GM12878 (cell line): ENCODE data around the gene AFF1. TPM values are rescaled to one million over a fixed set of nuclear protein-coding genes. Genes with fewer than 3 reads are reported as not detected.

Experiments
- ATAC-seq: fragments of 200-7000 bp; cut with Tn5 transposase; 3 replicates; pipeline ENCODE4 v1.9.1; 2020; ENCODE audit warnings: mild to moderate bottlenecking, moderate library complexity
- BruUV-seq: library from RNA; stranded (reverse); fragments of 400-500 nt; replicated peaks from 2 replicates; lab custom pipeline; 2021; lab: Mats Ljungman, UMichigan
- CTCF ChIA-PET: fragments of 300-600 bp; sonication (Branson Sonifier 250); formaldehyde crosslinking; extraction: SDS; loops from one replicate; lab custom pipeline; 2021; ENCODE audit warnings: inconsistent platforms; lab: Yijun Ruan, JAX
- POLR2A ChIA-PET: fragments of 350-600 bp; formaldehyde crosslinking; extraction: SDS; loops from one replicate; lab custom pipeline; 2021; ENCODE audit warnings: inconsistent platforms; lab: Charles Lee
- RAD21 ChIA-PET: fragments of 300-600 bp; sonication (Branson Sonifier 250); formaldehyde crosslinking; loops from one replicate; lab custom pipeline; 2023; ENCODE audit warnings: antibody characterized with exemption; ENCODE audit not compliant: unreplicated experiment; lab: Charles Lee
- SMC1A ChIA-PET: fragments of 300-600 bp; sonication (Branson Sonifier 250); formaldehyde crosslinking; loops from one replicate; lab custom pipeline; 2023; ENCODE audit not compliant: unreplicated experiment, uncharacterized antibody; lab: Charles Lee
- DNase-seq: peaks from one replicate; pipeline ENCODE4 v3.0.0-alpha.2; 2011; ENCODE audit warnings: low read depth, low spot score
- FAIRE-seq: peaks from 3 replicates; lab custom pipeline; 2011; peaks lifted over from hg19 to GRCh38; lab: Jason Lieb, UNC
- H2AFZ ChIP-seq: 2 replicates; pipeline ENCODE4 v1.6.0; 2011; ENCODE audit warnings: low read depth, low read length, control low read depth; ENCODE audit not compliant: control insufficient read depth
- H3K27ac ChIP-seq: 2 replicates; pipeline ENCODE4 v1.5.1; 2011; ENCODE audit warnings: control low read depth; ENCODE audit not compliant: control insufficient read depth, insufficient read depth
- H3K27me3 ChIP-seq, 2 experiments: replicated peaks in 1 of 2; 2 replicates each; pipeline versions ENCODE4 v1.6.0 to v1.6.1; 2011; ENCODE audit warnings: low read length in 1 of 2; ENCODE audit not compliant: control insufficient read depth in 2 of 2, insufficient read depth in 2 of 2
- H3K36me3 ChIP-seq, 2 experiments: 2 replicates each; pipeline ENCODE4 v1.5.1; 2011; ENCODE audit warnings: low read length in 1 of 2; ENCODE audit not compliant: control insufficient read depth in 2 of 2, insufficient read depth in 2 of 2
- H3K4me1 ChIP-seq: 2 replicates; pipeline ENCODE4 v1.6.1; 2011; ENCODE audit warnings: mild to moderate bottlenecking, low read length, moderate library complexity, mixed read lengths; ENCODE audit not compliant: control insufficient read depth, insufficient read depth
- H3K4me2 ChIP-seq: 2 replicates; pipeline ENCODE4 v1.6.0; 2011; ENCODE audit warnings: control low read depth; ENCODE audit not compliant: control insufficient read depth, insufficient read depth
- H3K4me3 ChIP-seq: fragments of 200-600 bp; sonication (generic); 2 replicates; pipeline ENCODE4 v1.5.1; 2016
- H3K79me2 ChIP-seq: 2 replicates; pipeline ENCODE4 v1.6.0; 2011; ENCODE audit warnings: low read length; ENCODE audit not compliant: control insufficient read depth, insufficient read depth
- H3K9ac ChIP-seq: 2 replicates; pipeline ENCODE4 v1.8.0; 2011; ENCODE audit warnings: low read length, control low read depth, mixed read lengths; ENCODE audit not compliant: control insufficient read depth, insufficient read depth
- H3K9me3 ChIP-seq: replicated peaks from 3 replicates; pipeline ENCODE4 v1.5.1; 2011; ENCODE audit warnings: mild to moderate bottlenecking, low read length; ENCODE audit not compliant: control insufficient read depth, insufficient read depth
- H4K20me1 ChIP-seq: 2 replicates; pipeline ENCODE4 v1.6.0; 2011; ENCODE audit not compliant: control insufficient read depth, insufficient read depth
- CBX5 ChIP-seq: sonication (generic); IDR thresholded peaks from 2 replicates; pipeline ENCODE4 v1.6.1; 2016; ENCODE audit warnings: low read depth, moderate library complexity, mild to moderate bottlenecking, inconsistent platforms
- CREM ChIP-seq: IDR thresholded peaks from 2 replicates; pipeline ENCODE4 v1.6.1; 2014; ENCODE audit warnings: antibody characterized with exemption, low read depth
- EED ChIP-seq: sonication (generic); IDR thresholded peaks from 2 replicates; pipeline ENCODE4 v1.6.1; 2016; ENCODE audit warnings: antibody characterized with exemption, low read depth
- LARP7 ChIP-seq: fragments of 450-650 bp; IDR thresholded peaks from 2 replicates; pipeline ENCODE4 v1.6.1; 2017; ENCODE audit warnings: mild to moderate bottlenecking
- MTA3 ChIP-seq: IDR thresholded peaks from 2 replicates; pipeline ENCODE4 v1.6.1; 2012; ENCODE audit warnings: low read length, inconsistent platforms, borderline replicate concordance
- TCF12 ChIP-seq: IDR thresholded peaks from 2 replicates; pipeline ENCODE4 v1.6.1; 2011; ENCODE audit warnings: low read depth, mild to moderate bottlenecking, low read length
- ZBED1 ChIP-seq: IDR thresholded peaks from 2 replicates; pipeline ENCODE4 v1.6.1; 2016; ENCODE audit warnings: borderline replicate concordance
- WGBS: methylation state at CpG from one replicate; pipeline ENCODE4 v1.1.6; 2016; ENCODE audit warnings: low lambda C conversion rate; ENCODE audit not compliant: insufficient replicate concordance, insufficient coverage; ENCODE audit errors: missing lambda C conversion rate; 5-methylcytosine and 5-hydroxymethylcytosine counted together
- in situ Hi-C: fragments of 300-500 bp; cut with MboI; formaldehyde crosslinking; loops from 9 replicates; pipeline ENCODE4 v1.14.3; 2018; ENCODE audit warnings: mixed read lengths
- intact Hi-C: fragments of 100-400 bp; cut with micrococcal nuclease; formaldehyde crosslinking; loops from one replicate; pipeline ENCODE4 v1.14.2; 2022; ENCODE audit not compliant: unreplicated experiment
- polyA plus RNA-seq, 11 experiments: library from polyadenylated mRNA; depleted of rRNA in 4 of 11; unstranded in 6 of 11; stranded (reverse) in 5 of 11; fragments of >200 nt; fragmentation: Nextera tagmentation in 4 of 11; fragmentation: Illumina TruSeq in 1 of 11; extraction: Ambion mirVana in 4 of 11; extraction: Trizol in 1 of 11; gene quantifications; 1 replicate in 1 of 11; 2 replicates in 10 of 11; pipeline versions ENCODE4 v1.2.1 to v1.2.3, GENCODE V29; 2011 to 2016; ENCODE audit warnings: inconsistent platforms in 2 of 11, missing spikeins in 2 of 11, low read depth in 1 of 11
- total RNA-seq, 4 experiments: library from RNA; depleted of rRNA in 3 of 4; stranded (reverse); fragments of >200 nt in 3 of 4; fragmentation: Illumina TruSeq in 1 of 4; extraction: Trizol in 1 of 4; gene quantifications; 2 replicates each; pipeline versions ENCODE4 v1.2.1 to v1.2.3, GENCODE V29; 2013 to 2021

The AFF1 gene
- total and polyA plus RNA-seq, 10 of the 15 experiments (the other 5 are each of a cell fraction or from before 2014, with no cell fraction given): 3.5 to 56.1 (median 21.5) TPM

GRCh38 chr4:86919561-86920223 lies 15.1 kb upstream of the AFF1 start:
- H3K27me3 ChIP-seq: no peaks in the 10 kb centered on the region
- no peaks in the 10 kb centered on the region for H3K9me3 ChIP-seq
- no TSS peak for BruUV-seq
- ChIA-PET POLR2A (interaction anchor here (0.6 to 1.6 kb wide), 6 partner anchors 15 to 231 kb away, joined by 3 to 4 read pairs (median 3); partner anchors contain the start of gene AFF1), SMC1A (interaction anchor here (0.5 to 7.0 kb wide), 15 partner anchors 9 to 423 kb away, joined by 3 to 267 read pairs (median 3); no protein-coding TSS in a partner anchor), CTCF (interaction anchor here (0.6 to 7.2 kb wide), 15 partner anchors 9 to 718 kb away, joined by 3 to 293 read pairs (median 4); partner anchors contain the start of gene AFF1), RAD21 (interaction anchor here (0.6 to 6.3 kb wide), 10 partner anchors 9 to 423 kb away, joined by 3 to 183 read pairs (median 3); partner anchors contain the start of gene AFF1)
- FAIRE-seq: no peak
- WGBS: 95% methylated on average over 4 of the region's 4 CpGs
- H4K20me1 ChIP-seq: no peaks in the 10 kb centered on the region
- no peaks in the 10 kb centered on the region; a peak in 1 of 4 replicates for H3K36me3 ChIP-seq
- DNase-seq: no peak
- H3K9ac ChIP-seq: no peak overlapping the region
- no peak for TF ChIP-seq TCF12
- ATAC-seq: no peak
- peaks cover 3% of the 10 kb centered on the region; the same call in 1 of the 2 replicates for H3K4me1 ChIP-seq
- no peak overlapping the region for H2AFZ ChIP-seq
- intact Hi-C loops: no loop called here
- peaks cover 3% of the 10 kb centered on the region for H3K79me2 ChIP-seq
- in situ Hi-C loops: loop anchor here (5.0 kb wide), 2 partner anchors 173 to 313 kb away; no protein-coding TSS in a partner anchor
- no peak overlapping the region for H3K4me2 ChIP-seq
- no peak overlapping the region for H3K27ac ChIP-seq
- no peak overlapping the region for H3K4me3 ChIP-seq

- SMC1A ChIA-PET: interaction anchor here (0.6 to 7.0 kb wide), 44 partner anchors 7 to 426 kb away, joined by 3 to 267 read pairs (median 8); partner anchors contain the start of gene AFF1
- FAIRE-seq: no peak
- WGBS: 100% methylated on average over 1 of the region's 1 CpG
- H3K27me3 ChIP-seq: no peaks in the 10 kb centered on the region
- in situ Hi-C loops: loop anchor here (5.0 kb wide), 2 partner anchors 171 to 311 kb away; no protein-coding TSS in a partner anchor
- H3K9ac ChIP-seq: no peak overlapping the region
- RAD21 ChIA-PET: interaction anchor here (0.7 to 6.3 kb wide), 36 partner anchors 13 to 423 kb away, joined by 3 to 183 read pairs (median 7); partner anchors contain the start of gene AFF1
- TF ChIP-seq MTA3: no peak
- TF ChIP-seq EED: no peak
- TF ChIP-seq LARP7: no peak
- TF ChIP-seq CBX5: no peak
- no peak for TF ChIP-seq CREM
- TF ChIP-seq ZBED1: no peak
- TF ChIP-seq, all 136 proteins: peak for 0
- ATAC-seq (no peak), DNase-seq (no peak)
- POLR2A ChIA-PET: interaction anchor here (0.7 to 2.4 kb wide), 6 partner anchors 85 to 662 kb away, joined by 3 to 13 read pairs (median 4); no protein-coding TSS in a partner anchor
- BruUV-seq: no TSS peak
- no peak overlapping the region for H2AFZ ChIP-seq
- H3K79me2 ChIP-seq: peaks cover 3% of the 10 kb centered on the region
- intact Hi-C loops: loop anchor here (1.0 kb wide), 3 partner anchors 86 to 315 kb away; no protein-coding TSS in a partner anchor
- no peak overlapping the region for H3K4me2 ChIP-seq
- CTCF ChIA-PET: interaction anchor here (0.8 to 7.2 kb wide), 53 partner anchors 11 to 428 kb away, joined by 3 to 293 read pairs (median 7); partner anchors contain the start of genes AFF1 and KLHL8
- no peaks in the 10 kb centered on the region for H4K20me1 ChIP-seq
- H3K4me1 ChIP-seq: peaks cover 3% of the 10 kb centered on the region; the same call in 1 of the 2 replicates
- no peak overlapping the region for H3K27ac ChIP-seq
- no peaks in the 10 kb centered on the region; a peak in 1 of 4 replicates for H3K36me3 ChIP-seq
- no peak overlapping the region for H3K4me3 ChIP-seq
- no peaks in the 10 kb centered on the region for H3K9me3 ChIP-seq
Observed at GRCh38 chr4:86921608-86922252, 13.1 kb upstream of the AFF1 start.
